HG03175 (cell line): ENCODE measurements around the gene MED17.

ENCODE experiments used
- ATAC-seq: cut with Tn5 transposase; IDR thresholded peaks from one replicate; pipeline ENCODE4 v1.9.1; 2021; ENCODE audit warnings: mild to moderate bottlenecking, moderate library complexity; ENCODE audit not compliant: unreplicated experiment

Gene MED17

GRCh38 chr11:93846411-93846810 lies 62.3 kb downstream of the MED17 start:
- ATAC-seq, result no peak

- no peak for ATAC-seq
Measured at GRCh38 chr11:93849201-93849600, 65.1 kb downstream of the MED17 start.

- ATAC-seq, result no peak
Measured at GRCh38 chr11:93849751-93850593, 65.9 kb downstream of the MED17 start.

- no peak for ATAC-seq
Measured at GRCh38 chr11:93850594-93851018, 66.5 kb downstream of the MED17 start, which contains the start of gene VSTM5. TSS of gene VSTM5 (minus strand) at chr11:93850618. CDS start at chr11:93850502, 116 bp downstream.

- no peak for ATAC-seq
Measured at GRCh38 chr11:93852242-93852641, 68.2 kb downstream of the MED17 start.

- no peak for ATAC-seq
Measured at GRCh38 chr11:93857413-93858120, 73.5 kb downstream of the MED17 start.

- ATAC-seq, result no peak
Measured at GRCh38 chr11:93858121-93858775, 74.2 kb downstream of the MED17 start.

GRCh38 chr11:93861808-93862207 lies 77.7 kb downstream of the MED17 start:
- no peak for ATAC-seq
